ENCODE measurements around the gene B3GNT7. TPM values are rescaled to one million over a fixed set of nuclear protein-coding genes. Genes with fewer than 3 reads are reported as not detected.

Gene B3GNT7
- total and polyA plus RNA-seq, 2 of the 4 experiments (the other 2 are of a cell fraction) = under 0.01 to 0.03 TPM

GRCh38 chr2:231433990-231434389, 38.5 kb downstream of the B3GNT7 start:
- Histone ChIP-seq H2AK5ac (ENCODE audit: low read depth, low read length) (no peak overlapping the region), H3K36me3 (ENCODE audit: control insufficient read depth, insufficient read depth, low read length) (no peaks in the 10 kb centered on the region), H3K4me1 (ENCODE audit: control insufficient read depth, insufficient read depth, low read length) (no peaks in the 10 kb centered on the region), H4K5ac (ENCODE audit: low read depth, low read length) (no peak overlapping the region), H3K27me3 (ENCODE audit: control insufficient read depth, insufficient read depth, low read length) (peaks cover 2% of the 10 kb centered on the region; the same call in 1 of the 2 replicates), H3K18ac (ENCODE audit: low read depth, low read length) (no peak overlapping the region), H3K23ac (ENCODE audit: low read depth, low read length) (no peak overlapping the region), H2AK9ac (replicated peaks; ENCODE audit: low read depth, low read length, poor library complexity) (no peak overlapping the region), H4K8ac (ENCODE audit: low read depth in 2 of 2, low read length in 2 of 2) (no peak overlapping the region), H3K9me3 (ENCODE audit: control insufficient read depth, insufficient read depth, low read length) (peaks cover 8% of the 10 kb centered on the region), H3K4me3 (ENCODE audit: insufficient read depth, low read depth, low read length) (no peak overlapping the region), H3K79me1 (ENCODE audit: low read depth in 1 of 2, low read length in 2 of 2) (no peaks in the 10 kb centered on the region), H2BK20ac (ENCODE audit: low read depth, low read length) (no peak overlapping the region), H3K27ac (ENCODE audit: insufficient read depth, low read length) (no peak overlapping the region), H2AFZ (replicated peaks; ENCODE audit: low read length, poor library complexity) (no peak overlapping the region), H2BK15ac (ENCODE audit: low read depth, low read length) (no peak overlapping the region), H2BK120ac (ENCODE audit: low read depth, low read length) (no peak overlapping the region), H3K9me1 (ENCODE audit: insufficient read depth, low read length) (no peaks in the 10 kb centered on the region), H4K20me1 (ENCODE audit: insufficient read depth, low read length) (no peaks in the 10 kb centered on the region), H2BK5ac (ENCODE audit: low read depth, low read length, poor library complexity, severe bottlenecking) (no peak overlapping the region), H3K14ac (replicated peaks; ENCODE audit: low read depth, low read length) (no peak overlapping the region), H3K56ac (ENCODE audit: extremely low read depth, insufficient read depth, low read length) (no peak overlapping the region), H3K9ac (ENCODE audit: low read depth, low read length) (no peak overlapping the region), H3K4me2 (ENCODE audit: low read depth, low read length) (no peak overlapping the region), H4K91ac (ENCODE audit: insufficient read depth, low read depth, low read length) (no peak overlapping the region), H3K4ac (ENCODE audit: low read depth, low read length) (no peak overlapping the region)
- in situ Hi-C loops (cut with MboI; ENCODE audit: low sequenced_read_pairs) = no loop called here
- DNase-seq = no peak
- ATAC-seq (ENCODE audit: low read depth) = no peak
- no peak for TF ChIP-seq MAFK (IDR thresholded peaks at IDR 0.05; ENCODE audit: low read depth, low read length)
- dilution Hi-C loops (cut with HindIII; ENCODE audit: low sequenced_read_pairs, unreplicated experiment) = no loop called here
- BruUV-seq (replicated peaks) = no TSS peak
- 88% methylated on average over 7 of the region's 8 CpGs; no CpG with 5 or more reads in 1 of the 2 experiments for WGBS, 2 experiments (ENCODE audit: extremely low coverage in 2 of 2, insufficient read length in 1 of 2)
- ChIA-PET POLR2A (ENCODE audit: unreplicated experiment) (no interaction called here), CTCF (interaction anchor here (0.6 kb wide), 1 partner anchor 18 kb away, joined by 6 read pairs; no protein-coding TSS in a partner anchor)
- intact Hi-C loops (cut with micrococcal nuclease) = no loop called here

All from IMR-90 (cell line).